ENCODE measurements around the gene KCTD18. TPM values are rescaled to one million over a fixed set of nuclear protein-coding genes. Genes with fewer than 3 reads are reported as not detected.

The KCTD18 gene
- total and polyA plus RNA-seq, 8 donors: 1.2 to 22.9 (median 14.8) TPM

GRCh38 chr2:200443376-200443775, 66.5 kb downstream of the KCTD18 start:
- Histone ChIP-seq H3K27ac (no peak overlapping the region), H3K4me3 (no peak overlapping the region), H3K27me3 (no peaks in the 10 kb centered on the region), H3K4me1 (no peaks in the 10 kb centered on the region), H3K9me3 (no peaks in the 10 kb centered on the region), H3K36me3 (peaks cover 12 to 65% (median 37%) of the 10 kb centered on the region in 4 donors)
- TF ChIP-seq POLR2AphosphoS5 (IDR thresholded peaks at IDR 0.05): no peak
- no peak for TF ChIP-seq CTCF (IDR thresholded peaks at IDR 0.05)
- no peak for TF ChIP-seq POLR2A (IDR thresholded peaks at IDR 0.05)
- no peak for TF ChIP-seq EP300 (IDR thresholded peaks at IDR 0.05)
- DNase-seq: no peak
- intact Hi-C loops (cut with DNase I; ENCODE audit: low total_unique reads): no loop called here
- 70 to 77% (median 72%) methylated on average over 5 of the region's 5 CpGs for WGBS, 5 donors

GRCh38 chr2:200442471-200442870, 67.4 kb downstream of the KCTD18 start:
- H3K4me3 ChIP-seq: no peak overlapping the region
- H3K27me3 ChIP-seq: no peaks in the 10 kb centered on the region
- no peaks in the 10 kb centered on the region for H3K4me1 ChIP-seq
- peak overlapping the region in 1 of 5 donors; percentile 3 for H3K27ac ChIP-seq
- peaks cover 12 to 66% (median 37%) of the 10 kb centered on the region in 4 donors for H3K36me3 ChIP-seq
- TF ChIP-seq CTCF (IDR thresholded peaks at IDR 0.05) (no peak), POLR2AphosphoS5 (IDR thresholded peaks at IDR 0.05) (no peak), POLR2A (IDR thresholded peaks at IDR 0.05) (no peak), EP300 (IDR thresholded peaks at IDR 0.05) (no peak)
- DNase-seq: no peak
- WGBS, 5 donors: 63 to 93% (median 81%) methylated on average over 1 of the region's 1 CpG
- no peaks in the 10 kb centered on the region for H3K9me3 ChIP-seq
- intact Hi-C loops (cut with DNase I; ENCODE audit: low total_unique reads): no loop called here

- Histone ChIP-seq H3K4me3 (no peak overlapping the region), H3K27ac (no peak overlapping the region), H3K27me3 (no peaks in the 10 kb centered on the region), H3K36me3 (peaks cover 8 to 66% (median 39%) of the 10 kb centered on the region in 4 donors), H3K9me3 (no peaks in the 10 kb centered on the region), H3K4me1 (no peaks in the 10 kb centered on the region)
- 93 to 97% (median 96%) methylated on average over 5 of the region's 5 CpGs for WGBS, 5 donors
- no peak for DNase-seq
- no peak for TF ChIP-seq CTCF (IDR thresholded peaks at IDR 0.05)
- TF ChIP-seq POLR2AphosphoS5 (IDR thresholded peaks at IDR 0.05): no peak
- TF ChIP-seq POLR2A (IDR thresholded peaks at IDR 0.05): no peak
- TF ChIP-seq EP300 (IDR thresholded peaks at IDR 0.05): no peak
- intact Hi-C loops (cut with DNase I; ENCODE audit: low total_unique reads): no loop called here
Measured at GRCh38 chr2:200439981-200440380, 69.9 kb downstream of the KCTD18 start.

Other genes with a start within 250 kb of the KCTD18 start
- 100 to 1,000 TPM in 2 of 5 donors, 10 to 100 TPM in 3; 36.8 to 245 (median 99.3) TPM for gene SPATS2L, start 203.4 kb downstream of the KCTD18 start, total RNA-seq
- 100 to 1,000 TPM in 1 of 3 donors, 10 to 100 TPM in 2; 41.3 to 116 (median 59.1) TPM for gene SPATS2L, start 203.4 kb downstream of the KCTD18 start, polyA plus RNA-seq
- gene SGO2, start 16.1 kb upstream of the KCTD18 start, total RNA-seq: 1 to 10 TPM in 4 of 5 donors, under 1 TPM in 1; 0.58 to 6.7 (median 3.7) TPM
- gene SGO2, start 16.1 kb upstream of the KCTD18 start, polyA plus RNA-seq: 1 to 10 TPM in 2 of 3 donors, under 1 TPM in 1; 0.92 to 1.3 (median 1.1) TPM
- 100 to 1,000 TPM in 1 of 5 donors, 10 to 100 TPM in 2, 1 to 10 TPM in 2; 6.4 to 303 (median 12.9) TPM for gene AOX1, start 75.9 kb upstream of the KCTD18 start, total RNA-seq
- 10 to 100 TPM in 1 of 3 donors, 1 to 10 TPM in 2; 9.4 to 11.5 (median 9.7) TPM for gene AOX1, start 75.9 kb upstream of the KCTD18 start, polyA plus RNA-seq

Measured in stomach (tissue), 9 donors.